H9 (cell line): Measurements from ENCODE around the gene ARHGAP9. TPM values are rescaled to one million over a fixed set of nuclear protein-coding genes. Genes with fewer than 3 reads are reported as not detected.

Experiments used
- DNase-seq: peaks from one replicate; pipeline ENCODE4 v3.0.0-alpha.2; 2017
- H2AFZ ChIP-seq: one replicate; pipeline ENCODE4 v1.6.1; 2013; ENCODE audit warnings: mild to moderate bottlenecking, low read length, control low read depth, moderate library complexity
- H2AK5ac ChIP-seq: 2 replicates; pipeline ENCODE4 v1.6.1; 2013; ENCODE audit warnings: low read length, control low read depth, mixed read lengths; ENCODE audit not compliant: insufficient read length
- H2BK120ac ChIP-seq: one replicate; pipeline ENCODE4 v1.6.1; 2013; ENCODE audit warnings: low read depth, mild to moderate bottlenecking, low read length, control low read depth, inconsistent platforms; ENCODE audit not compliant: poor library complexity, severe bottlenecking
- H2BK12ac ChIP-seq: 2 replicates; pipeline ENCODE4 v1.6.1; 2013; ENCODE audit warnings: low read length, control low read depth, mixed read lengths, low read depth; ENCODE audit not compliant: insufficient read length
- H2BK15ac ChIP-seq: 2 replicates; pipeline ENCODE4 v1.6.1; 2013; ENCODE audit warnings: low read depth, low read length, control low read depth
- H2BK20ac ChIP-seq: one replicate; pipeline ENCODE4 v1.6.1; 2013; ENCODE audit warnings: low read depth, mild to moderate bottlenecking, low read length, control low read depth, inconsistent platforms; ENCODE audit not compliant: poor library complexity, severe bottlenecking
- H2BK5ac ChIP-seq: 2 replicates; pipeline ENCODE4 v1.6.1; 2013; ENCODE audit warnings: low read length, control low read depth, mixed read lengths; ENCODE audit not compliant: insufficient read length
- H3K14ac ChIP-seq: 2 replicates; pipeline ENCODE4 v1.6.1; 2013; ENCODE audit warnings: low read length, control low read depth; ENCODE audit not compliant: insufficient read depth
- H3K18ac ChIP-seq: 2 replicates; pipeline ENCODE4 v1.6.1; 2013; ENCODE audit warnings: low read depth, mild to moderate bottlenecking, mixed read lengths, low read length, control low read depth; ENCODE audit not compliant: insufficient read length
- H3K23ac ChIP-seq: 2 replicates; pipeline ENCODE4 v1.6.1; 2013; ENCODE audit warnings: low read length, control low read depth, mixed read lengths, low read depth; ENCODE audit not compliant: insufficient read length
- H3K23me2 ChIP-seq: 2 replicates; pipeline ENCODE4 v1.6.1; 2013; ENCODE audit warnings: low read depth, mild to moderate bottlenecking, mixed read lengths, low read length, control low read depth; ENCODE audit not compliant: insufficient read length, poor library complexity, severe bottlenecking
- H3K27ac ChIP-seq: 2 replicates; pipeline ENCODE4 v1.5.1; 2013; ENCODE audit warnings: low read length, control low read depth, mixed read lengths, low read depth; ENCODE audit not compliant: insufficient read length
- H3K27me3 ChIP-seq: 2 replicates; pipeline ENCODE4 v1.6.1; 2013; ENCODE audit warnings: low read length, control low read depth, inconsistent platforms; ENCODE audit not compliant: insufficient read depth
- H3K4ac ChIP-seq: 2 replicates; pipeline ENCODE4 v1.6.1; 2013; ENCODE audit warnings: low read depth, mild to moderate bottlenecking, control low read depth, inconsistent platforms, low read length, moderate library complexity
- H3K4me1 ChIP-seq: 2 replicates; pipeline ENCODE4 v1.6.1; 2013; ENCODE audit warnings: low read length, control low read depth, inconsistent platforms; ENCODE audit not compliant: insufficient read depth
- H3K4me2 ChIP-seq: 2 replicates; pipeline ENCODE4 v1.6.1; 2013; ENCODE audit warnings: low read length, control low read depth, mixed read lengths; ENCODE audit not compliant: insufficient read length, insufficient read depth
- H3K56ac ChIP-seq: 2 replicates; pipeline ENCODE4 v1.6.1; 2013; ENCODE audit warnings: low read depth, mild to moderate bottlenecking, mixed read lengths, low read length, control low read depth; ENCODE audit not compliant: insufficient read length
- H3K79me1 ChIP-seq: 2 replicates; pipeline ENCODE4 v1.6.1; 2013; ENCODE audit warnings: low read depth, mild to moderate bottlenecking, moderate library complexity, low read length, control low read depth, inconsistent platforms; ENCODE audit not compliant: insufficient read depth, poor library complexity, severe bottlenecking
- H3K79me2 ChIP-seq: 2 replicates; pipeline ENCODE4 v1.6.1; 2013; ENCODE audit warnings: low read length, control low read depth, inconsistent platforms; ENCODE audit not compliant: insufficient read depth
- H3K9ac ChIP-seq: 2 replicates; pipeline ENCODE4 v1.6.1; 2013; ENCODE audit warnings: low read length, control low read depth, mixed read lengths; ENCODE audit not compliant: insufficient read length; ENCODE audit errors: extremely low read depth
- H3K9me3 ChIP-seq: one replicate; pipeline ENCODE4 v1.6.1; 2013; ENCODE audit warnings: low read depth, low read length, inconsistent platforms; ENCODE audit not compliant: control insufficient read depth
- H3T11ph ChIP-seq: one replicate; pipeline ENCODE4 v1.6.1; 2013; ENCODE audit warnings: mild to moderate bottlenecking, low read length, control low read depth, inconsistent platforms
- H4K20me1 ChIP-seq: one replicate; pipeline ENCODE4 v1.6.1; 2013; ENCODE audit not compliant: control insufficient read depth, insufficient read length, insufficient read depth
- H4K5ac ChIP-seq: 2 replicates; pipeline ENCODE4 v1.6.1; 2013; ENCODE audit warnings: low read depth, mild to moderate bottlenecking, mixed read lengths, low read length, control low read depth; ENCODE audit not compliant: insufficient read length
- H4K8ac ChIP-seq: replicated peaks from 2 replicates; pipeline ENCODE4 v1.6.1; 2013; ENCODE audit warnings: low read length, control low read depth, mixed read lengths, low read depth; ENCODE audit not compliant: insufficient read length
- H4K91ac ChIP-seq: 2 replicates; pipeline ENCODE4 v1.6.1; 2013; ENCODE audit warnings: low read depth, mild to moderate bottlenecking, moderate library complexity, mixed read lengths, low read length, control low read depth; ENCODE audit not compliant: insufficient read length
- H3K27ac Mint-ChIP-seq, 3 experiments: 2 replicates in 2 of 3; 3 replicates in 1 of 3; pipeline ENCODE4 v1.8.0; 2020 to 2021; ENCODE audit warnings: mixed read lengths in 3 of 3, mild to moderate bottlenecking in 1 of 3, moderate library complexity in 1 of 3
- H3K27me3 Mint-ChIP-seq: 2 replicates; pipeline ENCODE4 v1.8.0; 2021; ENCODE audit warnings: low read depth, mild to moderate bottlenecking, moderate library complexity, mixed read lengths
- H3K36me3 Mint-ChIP-seq, 3 experiments: 2 replicates in 2 of 3; 3 replicates in 1 of 3; pipeline ENCODE4 v1.8.0; 2020 to 2021; ENCODE audit warnings: low read depth in 3 of 3, mixed read lengths in 3 of 3; ENCODE audit not compliant: insufficient read depth in 1 of 3
- H3K4me1 Mint-ChIP-seq, 2 experiments: 2 replicates each; pipeline ENCODE4 v1.8.0; 2020; ENCODE audit warnings: mixed read lengths in 2 of 2
- H3K4me3 Mint-ChIP-seq, 2 experiments: 2 replicates in 1 of 2; 3 replicates in 1 of 2; pipeline ENCODE4 v1.8.0; 2020 to 2021; ENCODE audit warnings: mild to moderate bottlenecking in 2 of 2, mixed read lengths in 2 of 2, moderate library complexity in 1 of 2
- H3K9me3 Mint-ChIP-seq, 2 experiments: 2 replicates in 1 of 2; 3 replicates in 1 of 2; pipeline ENCODE4 v1.8.0; 2020; ENCODE audit warnings: mild to moderate bottlenecking in 2 of 2, mixed read lengths in 2 of 2, moderate library complexity in 1 of 2
- total RNA-seq: library from RNA; stranded (reverse); gene quantifications from 2 replicates; pipeline ENCODE4 v1.2.1, GENCODE V29; 2021
- TF ChIP-seq, protein P1 (sequence below): fragments of 200-600 bp; sonication (generic); conservative IDR thresholded peaks from 3 replicates; pipeline ENCODE4 v1.8.0; 2021; ENCODE audit warnings: antibody characterized with exemption, mild to moderate bottlenecking

ARHGAP9 gene
- total RNA-seq, 1 experiment from 2014 or later = 3.7 TPM

DNA sequence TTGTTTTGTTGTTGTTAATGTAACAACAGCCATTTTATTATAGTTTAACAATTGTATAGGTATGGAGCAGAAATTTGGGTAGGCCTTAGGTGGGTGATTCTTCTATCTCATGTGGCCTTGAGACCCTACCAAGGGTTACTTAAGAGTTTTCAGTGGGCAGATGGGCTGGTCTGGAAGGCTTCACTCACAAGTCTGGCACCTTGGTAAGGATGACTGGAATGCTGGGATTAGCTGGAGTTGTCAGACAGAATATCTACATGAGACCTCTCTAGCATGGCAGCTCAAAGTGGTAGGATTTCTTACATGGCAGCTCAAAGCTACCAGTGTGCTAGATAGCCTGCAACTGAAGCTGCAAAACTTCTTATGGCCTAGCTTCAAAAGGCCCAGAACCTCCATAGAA lies 6.0 kb upstream of the ARHGAP9 start:
- Histone ChIP-seq H4K8ac (no peak overlapping the region), H3K18ac (no peak overlapping the region), H2BK5ac (no peak overlapping the region), H3K79me2 (peaks cover 8% of the 10 kb centered on the region; the same call in 1 of the 2 replicates), H4K20me1 (no peaks in the 10 kb centered on the region), H2BK12ac (no peak overlapping the region), H2AK5ac (no peak overlapping the region), H3K9me3 (no peaks in the 10 kb centered on the region), H3K27ac (no peak overlapping the region), H2BK20ac (no peak overlapping the region), H3K23me2 (peaks cover 5% of the 10 kb centered on the region), H3K9ac (no peak overlapping the region), H4K91ac (no peak overlapping the region), H3K4me2 (no peak overlapping the region), H2BK15ac (no peak overlapping the region), H3K4me1 (peaks cover 5% of the 10 kb centered on the region; the same call in 1 of the 2 replicates), H2BK120ac (no peak overlapping the region), H3T11ph (no peak overlapping the region), H3K14ac (no peak overlapping the region), H3K56ac (no peak overlapping the region), H3K4ac (no peak overlapping the region), H3K27me3 (no peaks in the 10 kb centered on the region), H3K23ac (no peak overlapping the region), H2AFZ (no peak overlapping the region), H3K79me1 (no peaks in the 10 kb centered on the region), H4K5ac (no peak overlapping the region)
- Mint-ChIP-seq H3K4me3 (no peak overlapping the region), H3K27ac (no peak overlapping the region), H3K4me1 (peaks cover 19 to 20% of the 10 kb centered on the region in 2 experiments), H3K27me3 (peaks cover 2% of the 10 kb centered on the region), H3K36me3 (peaks cover 23 to 29% (median 26%) of the 10 kb centered on the region in 3 experiments), H3K9me3 (peaks cover 0 to 2% of the 10 kb centered on the region in 2 experiments; a peak in 1 of 5 replicates)
- DNase-seq = no peak
- TF ChIP-seq, protein P1, sequence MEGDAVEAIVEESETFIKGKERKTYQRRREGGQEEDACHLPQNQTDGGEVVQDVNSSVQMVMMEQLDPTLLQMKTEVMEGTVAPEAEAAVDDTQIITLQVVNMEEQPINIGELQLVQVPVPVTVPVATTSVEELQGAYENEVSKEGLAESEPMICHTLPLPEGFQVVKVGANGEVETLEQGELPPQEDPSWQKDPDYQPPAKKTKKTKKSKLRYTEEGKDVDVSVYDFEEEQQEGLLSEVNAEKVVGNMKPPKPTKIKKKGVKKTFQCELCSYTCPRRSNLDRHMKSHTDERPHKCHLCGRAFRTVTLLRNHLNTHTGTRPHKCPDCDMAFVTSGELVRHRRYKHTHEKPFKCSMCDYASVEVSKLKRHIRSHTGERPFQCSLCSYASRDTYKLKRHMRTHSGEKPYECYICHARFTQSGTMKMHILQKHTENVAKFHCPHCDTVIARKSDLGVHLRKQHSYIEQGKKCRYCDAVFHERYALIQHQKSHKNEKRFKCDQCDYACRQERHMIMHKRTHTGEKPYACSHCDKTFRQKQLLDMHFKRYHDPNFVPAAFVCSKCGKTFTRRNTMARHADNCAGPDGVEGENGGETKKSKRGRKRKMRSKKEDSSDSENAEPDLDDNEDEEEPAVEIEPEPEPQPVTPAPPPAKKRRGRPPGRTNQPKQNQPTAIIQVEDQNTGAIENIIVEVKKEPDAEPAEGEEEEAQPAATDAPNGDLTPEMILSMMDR = no peak
